ENCODE measurements around the gene FAH. TPM values are rescaled to one million over a fixed set of nuclear protein-coding genes. Genes with fewer than 3 reads are reported as not detected.

The FAH gene
- total RNA-seq, 2 experiments from 2014 or later = 41.1 to 44.3 TPM

DNA sequence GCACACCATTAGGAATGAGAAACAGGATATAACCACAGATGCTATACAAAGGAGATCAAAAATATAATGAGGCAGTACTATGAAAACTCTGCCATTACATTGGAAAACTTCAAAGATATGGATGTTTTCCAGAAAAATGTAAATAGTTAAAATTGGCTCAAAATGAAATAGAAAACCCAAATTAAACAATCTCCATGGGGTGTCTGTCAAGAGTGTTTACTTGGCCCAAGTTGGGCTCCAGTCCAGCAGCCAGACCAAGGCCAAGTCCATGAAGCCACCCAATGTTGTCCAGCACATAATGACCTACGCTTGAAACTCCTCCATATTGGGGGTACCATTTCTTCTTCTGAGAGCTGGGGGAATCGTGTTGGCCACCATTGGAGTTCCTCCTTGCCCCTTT lies 62.1 kb downstream of the FAH start:
- Mint-ChIP-seq H3K27ac (no peak overlapping the region), H3K4me1 (no peaks in the 10 kb centered on the region), H3K4me3 (no peak overlapping the region), H3K36me3 (ENCODE audit: low read depth) (no peaks in the 10 kb centered on the region), H3K9me3 (ENCODE audit: low read depth) (no peaks in the 10 kb centered on the region), H3K27me3 (peaks cover 10% of the 10 kb centered on the region)
- ChIA-PET CTCF (no interaction called here), POLR2A (no interaction called here)
- no peak for ATAC-seq
- no peak for DNase-seq
- intact Hi-C loops (cut with DNase I, micrococcal nuclease) = no loop called here

DNA sequence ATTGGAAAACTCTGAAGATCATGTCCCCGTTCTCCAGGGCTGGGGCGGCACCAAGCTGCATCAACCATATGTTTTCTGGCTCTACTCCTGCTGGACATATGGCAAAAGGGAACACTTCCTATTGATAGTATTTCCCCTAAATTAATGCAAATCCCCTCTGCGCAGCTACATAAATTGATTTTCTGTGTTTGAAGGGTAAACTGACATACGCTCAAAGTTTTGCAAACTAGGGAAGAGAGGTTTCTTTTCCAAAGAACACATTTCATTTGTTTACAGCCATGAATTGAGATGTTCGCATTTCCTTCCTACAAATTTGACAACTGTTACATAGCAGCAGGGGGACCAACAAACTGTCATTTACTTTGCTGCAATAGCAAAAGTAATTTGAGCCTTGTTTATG lies 63.3 kb downstream of the FAH start:
- no peak for ATAC-seq
- Mint-ChIP-seq H3K9me3 (ENCODE audit: low read depth) (no peaks in the 10 kb centered on the region), H3K4me3 (no peak overlapping the region), H3K36me3 (ENCODE audit: low read depth) (no peaks in the 10 kb centered on the region), H3K27ac (no peak overlapping the region), H3K27me3 (peaks cover 8% of the 10 kb centered on the region), H3K4me1 (no peaks in the 10 kb centered on the region)
- no peak for DNase-seq
- ChIA-PET CTCF (no interaction called here), POLR2A (interaction anchor here (0.6 kb wide), 1 partner anchor 46 kb away, joined by 3 read pairs; no protein-coding TSS in a partner anchor)
- intact Hi-C loops (cut with DNase I, micrococcal nuclease) = no loop called here

DNA sequence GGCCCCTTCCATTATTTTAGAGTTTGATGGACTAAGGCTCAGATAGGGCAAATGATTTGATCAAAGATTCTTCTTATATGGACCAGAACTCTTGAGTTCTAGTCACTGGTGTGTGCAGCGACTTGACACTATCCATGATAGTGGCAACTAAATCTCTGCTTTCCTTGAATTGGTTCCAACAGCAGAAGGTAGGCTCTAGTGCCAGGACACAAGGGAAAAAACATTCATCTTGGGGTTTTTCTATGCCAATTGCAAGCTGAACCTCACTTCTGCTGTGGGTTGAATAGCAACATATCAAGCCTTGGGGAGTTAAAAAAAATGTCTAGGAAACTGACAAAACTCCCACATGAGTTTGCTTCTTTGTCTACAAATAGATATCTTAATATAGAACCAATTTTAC lies 64.1 kb downstream of the FAH start:
- POLR2A ChIA-PET = no interaction called here
- CTCF ChIA-PET = no interaction called here
- H3K36me3 Mint-ChIP-seq (ENCODE audit: low read depth) = no peaks in the 10 kb centered on the region
- H3K4me1 Mint-ChIP-seq = no peaks in the 10 kb centered on the region
- intact Hi-C loops (cut with DNase I, micrococcal nuclease) = no loop called here
- H3K9me3 Mint-ChIP-seq (ENCODE audit: low read depth) = no peaks in the 10 kb centered on the region
- H3K4me3 Mint-ChIP-seq = no peak overlapping the region
- H3K27me3 Mint-ChIP-seq = peaks cover 8% of the 10 kb centered on the region
- ATAC-seq (no peak), DNase-seq (no peak)
- no peak overlapping the region for H3K27ac Mint-ChIP-seq

DNA sequence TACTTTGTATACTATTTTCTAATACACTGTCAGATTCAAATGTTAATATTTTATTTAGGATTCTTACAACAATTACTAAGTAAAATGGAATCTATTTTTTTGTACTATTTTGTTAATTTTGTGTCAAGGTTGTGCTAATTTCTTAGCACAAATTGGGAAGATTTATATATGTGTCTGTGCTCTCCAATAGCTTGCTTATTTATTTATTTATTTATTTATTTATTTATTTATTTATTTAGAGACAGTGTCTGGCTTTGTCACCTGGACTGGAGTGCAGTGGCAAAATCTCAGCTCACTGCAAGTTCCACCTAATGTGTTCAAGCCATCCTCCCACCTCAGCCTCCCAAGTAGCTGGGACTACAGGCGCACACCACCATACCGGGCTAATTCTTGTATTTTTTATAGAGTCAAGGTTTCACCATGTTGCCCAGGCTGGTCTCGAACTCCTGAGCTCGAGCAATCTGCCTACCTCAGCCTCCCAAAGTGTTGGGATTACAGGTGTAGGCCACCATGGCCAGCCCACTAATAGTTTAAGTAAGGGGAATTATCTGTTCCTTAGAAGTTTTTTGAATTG lies 64.6 kb downstream of the FAH start:
- POLR2A ChIA-PET = no interaction called here
- peaks cover 8% of the 10 kb centered on the region for H3K27me3 Mint-ChIP-seq
- CTCF ChIA-PET = no interaction called here

DNA sequence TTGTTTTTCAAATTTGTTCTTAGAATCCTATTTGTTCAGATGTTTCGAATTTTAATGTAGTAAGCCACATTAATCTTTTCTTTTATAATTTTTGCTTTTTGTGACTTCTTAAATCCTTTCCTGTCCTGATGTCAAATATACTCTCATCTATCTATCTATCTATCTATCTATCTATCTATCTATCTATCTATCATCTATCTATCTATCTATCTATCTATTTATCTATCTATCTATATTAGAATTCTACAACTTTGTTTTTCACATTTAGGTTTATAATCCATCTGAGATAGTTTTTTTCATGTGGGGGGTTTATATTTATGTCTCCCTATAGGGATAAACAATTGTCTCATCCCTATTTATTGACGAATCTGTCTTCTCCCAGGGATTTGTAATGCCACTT lies 67.2 kb downstream of the FAH start:
- ChIA-PET CTCF (no interaction called here), POLR2A (no interaction called here)
- peaks cover 4% of the 10 kb centered on the region for H3K27me3 Mint-ChIP-seq
- no peak overlapping the region for H3K27ac Mint-ChIP-seq
- DNase-seq (no peak), ATAC-seq (no peak)
- intact Hi-C loops (cut with DNase I, micrococcal nuclease) = no loop called here
- H3K36me3 Mint-ChIP-seq (ENCODE audit: low read depth) = no peaks in the 10 kb centered on the region
- H3K4me1 Mint-ChIP-seq = no peaks in the 10 kb centered on the region
- no peaks in the 10 kb centered on the region for H3K9me3 Mint-ChIP-seq (ENCODE audit: low read depth)
- H3K4me3 Mint-ChIP-seq = no peak overlapping the region

More for the DNA sequence above, 64.6 kb downstream of the FAH start:
- Mint-ChIP-seq H3K9me3 (ENCODE audit: low read depth) (no peaks in the 10 kb centered on the region), H3K4me1 (no peaks in the 10 kb centered on the region), H3K27ac (no peak overlapping the region), H3K36me3 (ENCODE audit: low read depth) (no peaks in the 10 kb centered on the region), H3K4me3 (no peak overlapping the region)
- intact Hi-C loops (cut with DNase I, micrococcal nuclease) = no loop called here
- ATAC-seq = no peak
- DNase-seq = no peak

DNA sequence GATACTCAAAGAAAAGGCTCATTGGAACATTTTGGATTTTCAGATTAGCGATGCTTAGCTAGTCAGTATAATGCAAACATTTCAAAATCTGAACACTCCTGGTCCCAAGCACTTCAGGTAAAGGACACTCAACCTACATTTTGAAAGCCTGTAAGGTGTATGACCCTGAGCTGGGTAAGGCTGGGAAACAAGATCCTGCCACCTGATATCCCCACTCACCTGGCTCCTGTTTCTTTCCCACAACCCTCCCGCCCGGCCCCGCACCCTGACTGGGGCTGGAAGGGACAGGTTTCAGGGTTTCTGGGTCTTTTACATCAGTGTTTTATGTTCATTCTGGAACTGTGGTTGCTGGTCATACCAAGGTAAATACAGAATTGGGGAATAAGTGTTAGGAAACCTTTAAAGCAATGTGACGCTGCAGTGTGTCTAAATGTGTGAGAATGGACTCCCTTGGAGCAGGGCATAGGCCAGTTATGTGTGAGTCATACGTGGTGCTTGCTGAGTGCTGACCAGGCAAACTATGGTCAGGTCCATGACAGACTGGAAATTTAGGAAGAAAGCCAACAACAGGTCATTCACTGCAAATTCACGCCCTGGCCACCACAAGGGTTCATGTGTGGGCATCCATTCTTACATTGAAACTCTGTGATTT lies 76.3 kb downstream of the FAH start:
- intact Hi-C loops (cut with DNase I, micrococcal nuclease) = no loop called here
- Mint-ChIP-seq H3K4me1 (no peaks in the 10 kb centered on the region), H3K9me3 (ENCODE audit: low read depth) (no peaks in the 10 kb centered on the region), H3K4me3 (no peak overlapping the region), H3K27ac (no peak overlapping the region), H3K27me3 (peaks cover 31% of the 10 kb centered on the region), H3K36me3 (ENCODE audit: low read depth) (no peaks in the 10 kb centered on the region)
- ChIA-PET POLR2A (no interaction called here), CTCF (no interaction called here)
- DNase-seq (no peak), ATAC-seq (no peak)

DNA sequence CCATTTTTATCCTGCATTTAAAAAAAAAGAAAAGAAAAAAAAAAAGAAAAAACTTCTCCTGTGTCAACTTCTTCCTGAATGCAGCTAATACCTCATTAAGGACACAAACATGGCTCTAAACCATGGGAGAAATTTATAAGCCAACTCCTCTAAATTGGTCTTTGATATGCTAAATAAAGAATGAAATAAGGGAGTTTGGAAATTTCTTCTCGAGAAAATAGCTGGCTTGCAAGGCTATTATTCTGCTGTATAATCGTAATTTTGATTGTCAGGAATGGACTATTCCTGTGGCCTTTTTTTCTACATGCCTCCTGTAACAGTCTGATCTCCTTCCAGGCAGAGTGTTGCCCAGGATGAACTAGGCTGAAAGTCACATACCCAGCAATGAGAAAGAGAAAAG lies 78.6 kb downstream of the FAH start:
- CTCF ChIA-PET = no interaction called here
- Mint-ChIP-seq H3K4me3 (no peak overlapping the region), H3K27ac (no peak overlapping the region), H3K36me3 (ENCODE audit: low read depth) (no peaks in the 10 kb centered on the region), H3K27me3 (peaks cover 32% of the 10 kb centered on the region), H3K4me1 (no peaks in the 10 kb centered on the region), H3K9me3 (ENCODE audit: low read depth) (no peaks in the 10 kb centered on the region)
- POLR2A ChIA-PET = no interaction called here
- intact Hi-C loops (cut with DNase I, micrococcal nuclease) = no loop called here
- DNase-seq (no peak), ATAC-seq (no peak)

DNA sequence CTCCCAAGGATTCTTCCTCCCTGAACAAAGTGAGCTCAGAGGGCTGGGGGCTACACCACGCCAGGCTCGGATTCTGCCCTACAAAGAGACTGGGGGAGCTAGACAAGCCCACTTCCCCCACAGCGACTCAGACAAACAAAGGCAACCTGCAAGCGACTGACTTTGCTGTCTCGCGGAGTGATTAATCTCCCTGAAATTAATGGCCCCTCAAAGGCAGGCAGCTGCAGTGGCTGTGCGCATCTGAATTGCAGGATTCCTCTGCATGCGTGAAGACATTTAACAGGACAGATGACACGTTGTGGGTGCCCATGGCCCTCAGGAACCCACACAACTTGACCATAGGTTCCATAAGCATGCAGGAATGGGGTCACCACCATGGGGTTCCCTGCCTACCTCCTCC lies 80.8 kb downstream of the FAH start:
- ATAC-seq = no peak
- no peaks in the 10 kb centered on the region for H3K4me1 Mint-ChIP-seq
- intact Hi-C loops (cut with DNase I, micrococcal nuclease) = no loop called here
- no peak overlapping the region for H3K4me3 Mint-ChIP-seq
- H3K27ac Mint-ChIP-seq = no peak overlapping the region
- ChIA-PET CTCF (interaction anchor here (0.6 to 1.5 kb wide), 4 partner anchors 10 to 580 kb away, joined by 3 to 4 read pairs (median 3); no protein-coding TSS in a partner anchor), POLR2A (no interaction called here)
- H3K36me3 Mint-ChIP-seq (ENCODE audit: low read depth) = no peaks in the 10 kb centered on the region
- H3K27me3 Mint-ChIP-seq = peaks cover 21% of the 10 kb centered on the region
- no peaks in the 10 kb centered on the region for H3K9me3 Mint-ChIP-seq (ENCODE audit: low read depth)
- no peak for DNase-seq

DNA sequence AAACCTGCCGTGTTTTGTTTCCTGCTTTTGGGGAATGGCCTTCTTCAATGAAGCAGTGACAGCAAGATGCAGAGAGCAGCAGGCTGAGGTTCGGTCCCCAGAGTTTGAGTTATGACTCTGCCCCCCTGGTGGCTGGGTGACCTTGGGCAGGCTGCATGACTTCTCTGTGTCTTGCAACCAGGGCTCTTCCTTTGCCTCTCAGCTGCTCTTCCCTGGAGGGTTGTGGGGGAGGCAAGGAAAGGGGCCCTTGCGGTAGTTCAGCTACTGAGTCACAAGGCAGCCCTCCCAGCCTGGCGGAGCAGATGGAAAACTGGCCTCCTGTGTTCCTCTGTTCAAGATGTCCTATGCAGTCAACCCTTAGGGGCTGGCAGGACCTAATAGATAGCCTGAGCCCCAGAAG lies 82.1 kb downstream of the FAH start:
- peak; percentile 39 for ATAC-seq
- Mint-ChIP-seq H3K36me3 (ENCODE audit: low read depth) (no peaks in the 10 kb centered on the region), H3K9me3 (ENCODE audit: low read depth) (no peaks in the 10 kb centered on the region), H3K27ac (no peak overlapping the region), H3K27me3 (peaks cover 15% of the 10 kb centered on the region), H3K4me3 (no peak overlapping the region), H3K4me1 (no peaks in the 10 kb centered on the region)
- peak; percentile 73 for DNase-seq
- ChIA-PET POLR2A (no interaction called here), CTCF (interaction anchor here (0.7 to 1.5 kb wide), 2 partner anchors 22 to 757 kb away, joined by 3 to 4 read pairs; no protein-coding TSS in a partner anchor)
- intact Hi-C loops (cut with DNase I, micrococcal nuclease) = no loop called here

Other genes starting within 250 kb of the FAH start
- gene BCL2A1, start 181.8 kb upstream of the FAH start, total RNA-seq = 100 to 1,000 TPM in 1 of 2 experiments, 10 to 100 TPM in 1; 82.2 to 103 TPM
- gene ZFAND6, start 93.3 kb upstream of the FAH start, total RNA-seq = 10 to 100 TPM; 30.2 to 37.2 TPM
- gene CTXND1, start 99.2 kb downstream of the FAH start, total RNA-seq = not detected